Stimulated activated CD4-positive, alpha-beta T cell treated with anti-CD3 and anti-CD28 coated beads, Interleukin-1b, Interleukin-23, amount 100 ng/mL, for 48 hours (primary cell): ENCODE data around the gene UTP20.
"Not testable (repeated sequence)": the region's sequence is repeated elsewhere in the genome, so short reads cannot be mapped to it uniquely, and the experiment has no call there.

Experiments
- DNase-seq: peaks from one replicate; pipeline ENCODE4 v3.0.0-alpha.2; 2020

The UTP20 gene

DNA sequence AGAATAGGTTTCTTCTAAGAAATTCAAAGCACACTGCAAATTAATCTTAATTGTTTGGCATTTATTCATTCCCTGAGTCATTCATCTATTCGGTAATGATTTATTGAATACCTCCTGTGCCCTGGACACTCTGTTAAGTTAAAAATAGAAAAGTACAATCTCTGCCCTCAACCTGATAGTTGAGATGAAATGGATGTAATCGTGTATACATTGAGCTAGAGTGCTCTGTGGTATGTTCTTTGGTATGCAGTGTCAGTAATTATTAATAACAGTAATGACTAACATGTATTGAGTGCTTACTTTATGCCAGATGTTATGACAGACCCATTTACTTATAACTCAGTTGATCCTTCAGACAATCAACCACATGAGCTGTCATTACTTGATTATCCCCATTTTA lies 47.6 kb downstream of the UTP20 start:
- no peak for DNase-seq

DNA sequence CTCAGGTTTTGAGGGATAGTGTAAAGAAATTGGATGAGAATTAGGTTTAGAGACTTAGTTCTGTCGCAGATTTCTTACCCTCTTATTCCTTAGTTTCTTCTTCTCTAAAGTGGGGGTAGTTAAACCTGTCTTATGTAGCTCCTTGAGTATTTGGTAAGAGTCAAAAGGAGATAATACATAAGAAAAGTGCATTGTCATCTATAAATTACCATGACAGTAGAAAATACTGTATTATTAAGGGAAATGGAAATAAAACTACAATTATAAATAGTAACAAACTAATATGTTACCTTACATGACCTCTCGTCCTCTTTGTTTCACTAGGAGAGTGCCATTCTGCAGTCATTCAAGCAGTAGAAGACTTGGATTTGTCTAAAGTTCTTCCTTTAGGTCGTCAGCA lies 49.0 kb downstream of the UTP20 start:
- DNase-seq = no peak

DNA sequence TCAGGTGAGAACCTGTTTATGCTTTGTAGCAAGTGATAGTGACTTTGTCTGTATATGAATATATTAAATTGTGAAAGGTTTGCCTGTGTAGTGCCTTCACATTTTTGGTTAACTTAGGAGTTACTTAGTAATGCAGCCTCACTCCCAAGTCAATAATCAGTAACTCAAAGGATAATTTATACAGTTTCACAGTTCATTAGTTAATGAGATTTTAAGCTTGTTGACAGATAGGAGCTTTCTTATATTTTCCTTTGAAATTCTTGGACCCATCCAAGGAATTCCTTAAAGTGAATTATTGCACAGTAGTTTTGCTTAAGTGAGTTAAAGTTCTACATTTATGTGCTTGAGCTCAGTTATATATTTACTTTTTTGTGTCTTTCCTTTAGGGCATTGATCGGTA lies 50.7 kb downstream of the UTP20 start:
- no peak for DNase-seq

DNA sequence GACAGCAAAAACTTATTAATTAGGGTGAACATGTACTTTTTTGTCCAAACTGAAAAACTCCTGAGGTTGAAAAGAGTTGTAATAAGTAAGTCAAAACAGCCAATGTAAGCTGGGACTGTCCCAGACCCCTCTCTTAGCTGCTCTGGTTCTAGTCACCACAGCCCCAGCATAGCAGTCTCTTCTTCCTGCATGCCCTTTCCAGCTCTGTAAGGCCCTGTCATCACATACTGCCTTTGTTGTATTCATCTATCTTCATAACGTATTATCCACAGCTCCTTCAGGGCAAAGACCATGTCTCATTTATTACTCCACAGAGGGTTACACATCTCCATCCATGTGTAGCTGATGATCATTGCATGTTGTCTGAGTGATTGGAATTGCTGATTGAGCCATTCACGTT lies 56.5 kb downstream of the UTP20 start:
- no peak for DNase-seq

DNA sequence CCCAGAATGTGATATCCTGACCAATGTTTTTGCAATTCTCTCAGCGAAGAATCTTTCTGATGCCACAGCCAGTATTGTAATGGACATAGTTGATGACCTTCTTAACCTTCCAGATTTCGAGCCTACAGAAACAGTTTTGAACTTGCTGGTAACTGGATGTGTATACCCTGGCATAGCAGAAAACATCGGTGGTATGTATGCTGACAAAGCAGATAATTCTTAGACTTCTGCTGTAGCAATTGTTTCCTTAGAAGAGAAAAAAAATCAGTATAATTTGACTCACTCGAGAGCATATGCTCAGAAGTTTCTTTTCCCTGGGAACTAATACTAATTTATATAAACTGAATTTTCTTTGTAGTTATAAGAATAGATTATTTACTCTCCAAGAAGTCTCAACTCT lies 58.2 kb downstream of the UTP20 start:
- DNase-seq = no peak

DNA sequence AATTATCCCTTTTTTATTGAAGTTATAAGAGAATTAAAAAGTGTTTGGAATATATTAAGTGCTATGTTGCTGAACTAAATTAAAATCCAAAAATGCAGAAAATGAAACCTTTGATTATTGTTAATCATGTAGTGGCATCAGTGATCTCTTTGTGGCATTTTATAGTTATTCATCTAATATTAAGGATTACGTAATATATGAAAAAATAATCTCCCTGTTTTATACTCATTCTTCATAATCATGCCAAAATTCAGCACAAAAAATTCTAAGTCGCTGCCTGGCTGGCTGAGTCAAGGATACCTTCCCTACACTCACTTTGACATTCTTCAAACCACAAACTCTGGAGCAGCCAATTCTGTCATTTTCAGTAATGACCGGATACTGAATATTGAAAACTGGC lies 64.0 kb downstream of the UTP20 start:
- DNase-seq = no peak

DNA sequence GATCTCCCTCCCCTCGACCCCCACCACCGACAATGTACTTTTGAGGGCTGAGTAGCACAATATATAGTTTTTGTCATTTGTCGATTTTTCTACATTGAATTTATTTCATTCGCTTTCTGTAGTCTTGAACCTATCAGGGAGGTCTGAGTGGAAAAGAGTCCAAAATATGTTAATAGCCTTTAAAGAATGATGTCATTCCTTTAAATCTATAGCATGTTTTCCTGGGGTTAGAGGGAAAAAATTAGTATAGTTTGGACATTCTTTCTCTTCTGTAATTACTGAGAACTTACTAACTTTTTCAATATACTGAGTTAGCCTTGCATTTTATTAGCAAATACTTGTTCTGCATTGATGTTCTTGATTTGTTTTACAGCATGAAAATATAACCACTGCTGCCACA lies 71.8 kb downstream of the UTP20 start:
- DNase-seq = no peak

DNA sequence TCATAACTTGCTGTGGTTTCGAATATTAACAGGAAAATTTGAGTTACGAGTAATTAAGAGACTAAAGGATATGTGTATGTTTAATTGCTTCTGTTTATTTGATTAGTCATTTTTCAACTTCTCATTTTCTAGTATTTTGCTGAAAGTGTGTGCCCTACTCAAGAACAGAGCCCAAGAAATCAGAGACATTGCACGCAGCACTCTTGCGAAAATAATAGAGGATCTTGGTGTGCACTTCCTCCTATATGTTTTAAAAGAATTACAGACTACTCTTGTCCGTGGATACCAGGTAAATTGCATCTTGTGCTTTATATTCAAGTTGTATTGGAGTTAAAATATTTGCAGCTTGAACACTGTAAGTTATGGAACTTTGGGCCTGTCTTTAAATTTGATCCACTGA lies 76.9 kb downstream of the UTP20 start:
- no peak for DNase-seq

DNA sequence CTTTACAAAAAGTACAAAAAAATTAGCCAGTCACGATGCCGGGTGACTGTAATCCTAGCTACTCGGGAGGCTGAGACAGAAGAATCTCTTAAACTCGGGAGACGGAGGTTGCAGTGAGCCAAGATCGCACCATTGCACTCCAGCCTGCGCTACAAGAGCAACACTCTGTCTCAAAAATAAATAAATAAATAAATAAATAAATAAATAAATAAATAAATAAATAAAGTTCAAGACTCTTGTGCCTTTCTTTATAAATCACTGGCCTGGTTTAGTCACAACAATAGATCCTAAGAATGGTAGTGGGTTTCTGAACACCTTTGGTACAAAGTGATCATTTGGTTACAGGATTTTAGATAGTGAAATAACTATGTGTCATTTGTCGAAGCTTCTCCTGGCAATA lies 81.5 kb downstream of the UTP20 start:
- DNase-seq = no peak

DNA sequence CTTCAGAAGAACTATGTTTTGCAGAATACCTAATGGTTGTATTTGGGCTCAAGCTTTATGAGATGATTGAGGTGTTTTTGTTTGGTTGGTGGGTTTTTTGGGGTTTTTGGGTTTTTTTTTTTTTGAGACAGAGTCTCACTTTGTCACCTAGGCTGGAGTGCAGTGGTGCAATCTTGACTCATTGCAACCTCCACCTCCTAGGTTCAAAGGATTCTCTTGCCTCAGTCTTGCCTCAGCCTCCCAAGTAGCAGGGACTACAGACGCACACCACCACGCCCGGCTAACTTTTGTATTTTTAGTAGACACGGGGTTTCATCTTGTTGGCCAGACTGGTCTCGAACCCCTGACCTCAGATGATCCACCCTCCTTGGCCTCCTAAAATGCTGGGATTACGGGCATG lies 88.1 kb downstream of the UTP20 start:
- no peak for DNase-seq

DNA sequence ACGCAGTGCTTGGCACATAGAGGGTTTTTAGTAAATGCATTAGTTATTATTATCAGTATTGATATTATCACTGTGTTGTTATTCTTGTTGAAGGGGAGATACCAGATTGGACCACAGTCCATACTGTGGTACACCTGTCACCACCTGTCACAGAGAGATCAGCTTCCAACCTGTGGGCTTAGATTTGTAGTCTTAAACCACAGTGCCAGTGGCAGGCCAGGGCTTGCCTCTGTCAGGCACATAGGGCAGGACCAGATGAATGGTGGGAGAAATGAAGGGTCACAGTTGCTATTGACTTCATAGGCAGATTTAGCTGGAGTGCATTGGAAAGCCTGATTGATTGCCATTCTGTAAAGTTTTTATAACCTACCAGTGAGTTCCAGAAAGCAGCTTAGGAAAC lies 92.5 kb downstream of the UTP20 start:
- no peak for DNase-seq

DNA sequence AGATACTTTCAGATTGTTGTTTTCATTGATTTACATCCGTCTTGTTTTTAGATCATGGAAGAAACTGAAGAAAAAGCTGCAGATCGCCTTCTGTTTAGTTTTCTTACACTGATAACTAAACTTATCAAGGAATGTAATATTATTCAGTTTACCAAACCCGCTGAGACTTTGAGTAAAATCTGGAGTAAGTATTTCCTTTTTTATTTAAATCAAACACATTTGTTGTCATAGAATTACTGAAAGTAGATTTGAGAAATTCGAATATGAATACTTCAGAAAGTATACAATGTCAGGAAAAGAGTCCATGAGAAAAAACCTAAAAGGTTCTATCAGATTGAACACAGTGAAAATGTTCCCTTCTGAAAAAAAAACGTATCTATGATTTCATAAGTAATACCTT lies 95.7 kb downstream of the UTP20 start:
- DNase-seq = no peak

DNA sequence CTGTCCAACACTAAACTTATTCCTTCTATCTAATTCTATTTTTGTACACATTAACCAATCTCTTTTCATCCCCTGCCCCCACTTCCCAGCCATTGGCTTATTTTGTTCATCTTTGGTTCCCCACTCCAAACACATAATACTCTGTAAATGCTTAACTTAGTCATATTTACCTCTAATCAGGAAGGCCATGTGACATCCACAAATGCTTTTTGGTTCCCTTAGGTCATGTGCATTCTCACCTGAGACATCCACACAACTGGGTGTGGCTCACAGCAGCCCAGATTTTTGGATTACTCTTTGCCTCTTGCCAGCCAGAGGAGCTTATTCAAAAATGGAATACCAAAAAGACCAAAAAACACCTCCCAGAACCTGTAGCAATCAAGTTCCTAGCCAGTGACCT lies 99.2 kb downstream of the UTP20 start:
- DNase-seq = no peak

DNA sequence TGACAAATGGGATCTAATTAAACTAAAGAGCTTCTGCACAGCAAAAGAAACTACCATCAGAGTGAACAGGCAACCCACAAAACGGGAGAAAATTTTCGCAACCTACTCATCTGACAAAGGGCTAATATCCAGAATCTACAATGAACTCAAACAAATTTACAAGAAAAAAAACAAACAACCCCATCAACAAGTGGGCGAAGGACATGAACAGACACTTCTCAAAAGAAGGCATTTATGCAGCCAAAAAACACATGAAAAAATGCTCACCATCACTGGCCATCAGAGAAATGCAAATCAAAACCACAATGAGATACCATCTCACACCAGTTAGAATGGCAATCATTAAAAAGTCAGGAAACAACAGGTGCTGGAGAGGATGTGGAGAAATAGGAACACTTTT lies 111.3 kb downstream of the UTP20 start:
- DNase-seq = not testable (repeated sequence)

DNA sequence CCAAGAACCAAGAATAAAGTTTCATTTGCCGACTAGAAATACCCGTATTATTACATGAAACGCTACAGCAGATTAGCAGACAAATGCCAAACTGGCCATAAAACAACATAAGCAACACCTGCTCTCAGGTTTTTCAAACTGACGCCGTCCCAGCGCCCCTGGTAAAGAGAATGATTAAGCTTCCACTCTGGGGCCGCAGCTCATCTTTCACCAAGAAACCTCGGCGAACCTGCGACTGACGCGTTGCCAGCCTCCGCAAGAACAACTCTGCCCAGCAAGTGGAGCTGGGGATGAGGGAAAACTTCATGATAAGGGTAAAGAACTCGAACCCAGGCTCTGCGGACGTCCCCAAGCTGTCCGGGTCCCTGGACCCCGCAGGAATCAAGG lies 127.1 kb downstream of the UTP20 start:
- peak; percentile 32 for DNase-seq

DNA sequence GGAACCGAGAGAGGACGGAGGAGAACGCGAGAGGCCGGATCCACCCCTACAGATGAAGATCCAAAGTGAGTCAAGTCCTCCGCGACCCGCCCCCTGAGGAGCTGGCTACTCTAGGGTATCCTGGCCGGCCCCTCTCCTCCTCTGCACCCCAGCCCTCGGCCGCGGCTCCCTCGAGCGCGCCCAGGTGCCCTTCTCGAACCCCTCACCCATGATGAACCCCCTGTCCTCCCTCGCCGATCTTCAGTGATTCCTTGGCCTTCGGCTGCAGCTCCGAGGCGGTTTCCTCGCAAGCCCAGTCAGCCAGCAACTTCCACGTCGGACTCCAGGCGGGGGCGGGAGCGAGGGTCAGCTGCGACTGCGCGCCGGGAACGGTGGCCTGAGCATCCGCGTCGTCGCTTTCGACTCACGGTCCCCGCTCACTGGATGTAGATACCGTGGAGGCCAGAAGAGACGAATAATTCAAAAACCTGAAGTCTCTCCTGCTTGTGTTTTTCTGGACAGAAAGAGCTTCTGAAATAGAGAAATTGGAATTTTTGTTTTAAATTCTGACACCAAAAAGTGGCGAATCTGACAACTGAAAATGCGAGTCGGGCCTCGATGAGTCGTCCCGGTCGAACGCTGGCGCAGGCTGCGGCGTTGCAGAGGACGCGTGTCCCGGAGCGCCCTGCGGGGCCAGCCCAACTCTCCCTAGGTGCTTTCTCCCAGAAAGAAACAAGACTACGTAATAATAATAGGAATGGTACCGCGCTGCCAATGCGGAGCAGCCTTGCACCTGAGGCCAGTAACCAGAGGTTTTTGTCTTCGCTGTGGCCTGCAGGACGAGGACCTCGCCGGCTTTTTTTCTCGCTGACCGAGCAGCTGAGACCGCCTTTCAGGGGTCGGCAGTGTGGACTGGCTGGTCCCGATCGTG lies 127.8 kb downstream of the UTP20 start, which contains the start of gene ARL1:
TSS of gene ARL1 (minus strand) at position 337 of the 910 bp plus-strand sequence. CDS start at position 210, 127 bp downstream.
- peak; percentile 82 for DNase-seq

DNA sequence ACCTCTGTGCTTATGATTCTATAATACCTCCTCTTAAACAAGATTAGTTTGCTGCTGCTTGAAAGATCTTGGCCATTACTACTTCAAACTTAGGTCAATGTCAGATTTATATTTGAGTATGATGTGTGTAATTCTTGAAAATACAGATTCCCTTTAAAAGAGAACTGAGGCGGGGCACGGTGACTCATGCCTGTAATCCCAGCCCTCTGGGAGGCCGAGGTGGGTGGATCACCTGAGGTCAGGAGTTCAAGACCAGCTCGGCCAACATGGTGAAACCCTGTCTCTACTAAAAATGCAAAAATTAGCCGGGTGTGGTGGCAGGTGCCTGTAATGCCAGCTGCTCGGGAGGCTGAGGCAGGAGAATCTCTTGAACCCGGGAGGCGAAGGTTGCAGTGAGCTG lies 130.3 kb downstream of the UTP20 start:
- not testable (repeated sequence) for DNase-seq

DNA sequence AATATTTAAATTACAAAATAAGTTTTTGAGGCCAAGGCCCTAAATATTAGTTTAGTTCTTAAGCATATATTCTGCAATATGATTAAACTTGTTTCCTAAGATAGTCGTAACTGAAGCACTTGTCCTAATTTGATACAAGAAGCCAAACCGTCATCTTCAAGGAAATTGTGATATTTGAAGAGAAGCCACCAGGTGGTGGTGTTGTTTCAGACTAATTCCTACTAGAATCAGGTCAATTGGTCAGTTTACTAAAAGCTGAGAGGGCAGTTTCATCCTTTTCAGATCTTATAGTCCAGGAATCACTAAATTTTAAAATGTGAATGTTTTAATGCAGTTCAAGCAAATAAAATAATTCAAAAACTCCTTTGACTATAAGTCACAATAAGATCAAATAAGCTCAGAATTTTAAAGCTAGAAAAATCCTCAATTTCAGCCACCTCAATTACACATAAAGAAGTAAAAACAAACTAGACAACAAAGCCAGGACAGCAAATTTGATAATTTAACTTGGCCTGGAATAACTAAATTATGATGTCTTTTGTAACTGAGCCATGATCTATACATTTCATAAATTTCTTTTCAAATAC lies 134.7 kb downstream of the UTP20 start:
- no peak for DNase-seq

DNA sequence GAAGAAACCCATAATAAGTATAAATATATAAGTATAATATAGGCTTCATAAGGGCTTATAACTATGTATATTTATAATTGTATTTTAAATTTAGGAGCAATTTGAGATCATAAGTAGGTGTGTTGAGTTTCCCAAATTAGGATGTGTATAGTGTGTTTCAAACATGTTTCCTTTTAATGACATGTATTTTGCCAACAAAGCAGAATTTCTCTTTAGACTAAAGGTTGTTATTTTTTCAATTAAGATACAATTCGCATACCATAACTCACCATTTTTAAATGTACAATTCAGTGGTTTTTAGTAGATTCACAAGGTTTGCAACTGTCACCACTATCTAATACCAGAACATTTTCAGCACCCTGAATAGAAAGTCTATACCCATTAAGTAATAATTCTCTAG lies 135.3 kb downstream of the UTP20 start:
- DNase-seq = no peak

DNA sequence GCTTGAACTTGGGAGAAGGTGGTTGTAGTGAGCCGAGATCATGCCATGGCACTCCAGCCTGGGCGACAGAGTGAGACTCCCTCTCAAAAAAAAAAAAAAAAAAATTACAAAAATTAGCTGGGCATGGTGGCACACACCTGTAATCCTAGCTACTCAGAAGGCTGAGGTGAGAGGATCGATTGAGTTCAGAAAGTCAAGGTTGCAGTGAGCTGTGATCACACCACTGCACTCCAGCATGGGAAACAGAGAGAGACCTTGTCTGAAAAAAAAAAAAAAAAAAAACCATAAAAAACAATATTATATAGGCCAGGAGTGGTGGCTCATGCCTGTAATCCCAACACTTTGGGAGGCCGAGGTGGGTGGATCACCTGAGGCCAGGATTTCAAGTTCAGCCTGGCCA lies 142.2 kb downstream of the UTP20 start:
- DNase-seq = not testable (repeated sequence)

DNA sequence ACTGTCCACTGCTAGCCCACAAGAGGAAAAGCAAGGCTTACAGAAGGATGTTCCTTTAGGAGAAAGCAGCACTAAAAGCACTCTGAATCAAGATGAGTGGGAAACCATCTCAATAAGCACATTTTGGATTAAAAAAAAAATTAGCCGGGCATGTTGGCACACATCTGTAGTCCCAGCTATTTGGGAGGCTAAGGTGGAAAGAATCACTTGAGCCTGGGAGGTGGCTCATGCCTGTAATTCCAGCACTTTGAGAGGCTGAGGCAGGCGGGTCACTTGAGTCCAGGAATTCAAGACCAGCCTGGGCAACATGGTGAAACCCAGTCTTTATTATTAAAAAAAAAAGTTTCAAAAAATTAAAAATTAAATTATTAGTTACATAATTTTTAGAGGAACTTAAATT lies 144.7 kb downstream of the UTP20 start:
- no peak for DNase-seq

DNA sequence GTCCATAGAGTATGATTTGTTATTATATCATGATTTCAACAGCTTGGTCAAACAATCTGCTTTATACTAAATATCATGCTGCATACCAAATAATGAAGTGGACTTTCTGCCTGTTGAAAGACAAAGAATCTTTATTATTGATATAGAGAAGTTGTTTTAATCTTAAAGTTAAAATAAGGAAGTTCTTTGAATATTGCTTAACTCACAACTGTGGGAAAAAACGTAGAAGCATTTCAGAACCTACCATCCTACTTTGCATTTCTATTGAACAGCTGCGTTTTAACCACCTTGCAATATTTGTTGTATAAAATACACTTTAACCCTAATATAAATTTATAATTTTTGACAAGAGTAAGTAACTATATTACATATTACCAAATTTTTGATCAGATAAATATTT lies 150.6 kb downstream of the UTP20 start:
- DNase-seq = no peak

DNA sequence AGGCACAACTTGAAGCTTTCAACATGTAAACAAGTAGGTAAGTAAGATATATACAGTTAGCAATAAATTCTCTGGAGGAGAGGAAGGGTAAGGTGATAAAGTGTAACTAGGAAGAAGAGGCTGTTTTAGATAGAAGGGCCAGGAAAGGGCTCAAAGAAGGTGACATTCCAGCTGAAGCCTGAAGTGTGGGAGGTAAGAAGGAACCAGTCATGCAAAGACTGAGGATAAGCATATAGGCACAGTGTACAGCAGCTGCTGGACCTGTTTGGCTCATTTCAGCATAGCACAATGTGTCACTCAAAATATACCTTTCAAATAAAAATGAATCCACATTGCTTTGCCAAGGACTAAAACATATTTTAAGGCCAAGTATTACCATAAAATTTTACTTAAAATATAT lies 156.2 kb downstream of the UTP20 start:
- DNase-seq = no peak
